Measurements from ENCODE around the gene PTPN6. TPM values are rescaled to one million over a fixed set of nuclear protein-coding genes. Genes with fewer than 3 reads are reported as not detected.

Gene PTPN6
- total RNA-seq, 1 donor: not detected

DNA sequence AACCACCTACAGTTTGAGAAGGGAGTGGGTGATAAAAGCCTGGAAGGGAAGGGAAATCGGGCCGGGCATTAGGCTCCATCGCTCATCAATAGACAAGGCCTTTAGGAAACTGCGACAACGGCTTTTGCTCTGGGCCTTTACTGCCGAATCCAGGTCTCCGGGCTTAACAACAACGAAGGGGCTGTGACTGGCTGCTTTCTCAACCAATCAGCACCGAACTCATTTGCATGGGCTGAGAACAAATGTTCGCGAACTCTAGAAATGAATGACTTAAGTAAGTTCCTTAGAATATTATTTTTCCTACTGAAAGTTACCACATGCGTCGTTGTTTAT lies 7.8 kb upstream of the PTPN6 start:
- peak overlapping the region; percentile 76 for H3K4me3 ChIP-seq (ENCODE audit: low read depth, low read length)
- TF ChIP-seq, protein P1, sequence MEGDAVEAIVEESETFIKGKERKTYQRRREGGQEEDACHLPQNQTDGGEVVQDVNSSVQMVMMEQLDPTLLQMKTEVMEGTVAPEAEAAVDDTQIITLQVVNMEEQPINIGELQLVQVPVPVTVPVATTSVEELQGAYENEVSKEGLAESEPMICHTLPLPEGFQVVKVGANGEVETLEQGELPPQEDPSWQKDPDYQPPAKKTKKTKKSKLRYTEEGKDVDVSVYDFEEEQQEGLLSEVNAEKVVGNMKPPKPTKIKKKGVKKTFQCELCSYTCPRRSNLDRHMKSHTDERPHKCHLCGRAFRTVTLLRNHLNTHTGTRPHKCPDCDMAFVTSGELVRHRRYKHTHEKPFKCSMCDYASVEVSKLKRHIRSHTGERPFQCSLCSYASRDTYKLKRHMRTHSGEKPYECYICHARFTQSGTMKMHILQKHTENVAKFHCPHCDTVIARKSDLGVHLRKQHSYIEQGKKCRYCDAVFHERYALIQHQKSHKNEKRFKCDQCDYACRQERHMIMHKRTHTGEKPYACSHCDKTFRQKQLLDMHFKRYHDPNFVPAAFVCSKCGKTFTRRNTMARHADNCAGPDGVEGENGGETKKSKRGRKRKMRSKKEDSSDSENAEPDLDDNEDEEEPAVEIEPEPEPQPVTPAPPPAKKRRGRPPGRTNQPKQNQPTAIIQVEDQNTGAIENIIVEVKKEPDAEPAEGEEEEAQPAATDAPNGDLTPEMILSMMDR (IDR thresholded peaks at IDR 0.05; ENCODE audit: insufficient read depth, low read depth, low read length): no peak
- peak; percentile 96 for DNase-seq (ENCODE audit: low read depth)

DNA sequence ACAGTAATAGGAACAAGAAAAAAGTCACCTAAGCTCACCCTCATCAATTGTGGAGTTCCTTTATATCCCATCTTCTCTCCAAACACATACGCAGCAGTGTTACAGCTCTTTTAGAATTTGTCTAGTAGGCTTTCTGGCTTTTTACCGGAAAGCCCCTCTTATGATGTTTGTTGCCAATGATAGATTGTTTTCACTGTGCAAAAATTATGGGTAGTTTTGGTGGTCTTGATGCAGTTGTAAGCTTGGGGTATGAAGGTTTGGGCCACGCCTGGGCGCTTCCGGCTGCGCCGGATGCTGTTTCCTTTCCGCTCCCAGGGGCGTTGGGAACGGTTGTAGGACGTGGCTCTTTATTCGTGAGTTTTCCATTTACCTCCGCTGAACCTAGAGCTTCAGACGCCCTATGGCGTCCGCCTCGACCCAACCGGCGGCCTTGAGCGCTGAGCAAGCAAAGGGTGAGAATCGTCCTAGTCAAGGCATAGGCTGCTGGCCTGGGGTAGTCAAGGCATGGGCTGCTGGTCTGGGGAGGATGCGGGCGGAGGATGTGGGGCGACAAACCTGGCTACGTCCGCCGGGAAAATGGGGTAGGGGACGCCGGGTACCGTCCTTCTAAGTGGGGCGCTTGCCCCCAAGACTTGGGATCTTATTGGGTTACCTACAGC lies 7.3 kb upstream of the PTPN6 start, which contains the start of the genes C12orf57 and RNU7-1:
C12orf57 (plus strand) TSS at position 301 of the 659 bp plus-strand sequence; CDS start at position 401, 100 bp downstream.
RNU7-1 (plus strand) TSS at position 95 of the 659 bp plus-strand sequence.
- TF ChIP-seq, protein P1 (IDR thresholded peaks at IDR 0.05; ENCODE audit: insufficient read depth, low read depth, low read length): no peak
- H3K4me3 ChIP-seq (ENCODE audit: low read depth, low read length): peak within 1 kb of the TSS; percentile 76
- DNase-seq (ENCODE audit: low read depth): peak; percentile 87

DNA sequence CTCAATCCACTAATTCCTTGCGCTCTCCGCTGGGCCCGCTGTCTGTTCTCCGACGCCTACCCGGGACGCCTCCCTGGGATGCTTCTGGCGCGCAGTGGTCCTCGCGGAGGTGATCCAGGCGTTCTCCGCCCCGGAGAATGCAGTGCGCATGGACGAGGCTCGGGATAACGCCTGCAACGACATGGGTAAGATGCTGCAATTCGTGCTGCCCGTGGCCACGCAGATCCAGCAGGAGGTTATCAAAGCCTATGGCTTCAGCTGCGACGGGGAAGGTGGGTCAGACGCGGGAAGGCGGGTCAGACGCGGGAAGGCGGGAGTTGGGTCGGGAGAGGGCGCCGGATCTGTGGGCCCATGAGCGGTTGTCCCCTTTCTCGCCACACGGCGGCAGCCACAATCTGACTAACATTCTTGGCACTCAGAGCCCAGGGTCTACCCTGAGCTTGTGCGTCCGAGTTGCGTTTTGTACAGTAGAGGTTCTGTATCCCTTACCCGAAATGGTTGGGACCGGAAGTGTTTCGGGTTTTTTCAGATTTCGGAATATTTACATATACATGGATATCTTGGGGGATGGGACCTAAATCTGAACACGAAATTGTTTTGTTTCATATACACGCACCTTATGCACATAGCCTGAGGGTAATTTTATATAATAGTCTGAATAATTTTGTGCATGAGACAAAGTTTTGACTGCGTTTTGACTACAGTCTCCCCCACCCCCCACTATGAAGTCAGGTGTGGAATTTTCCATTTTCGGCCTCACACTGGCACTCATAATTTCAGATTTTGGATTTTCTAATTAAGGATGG lies 6.6 kb upstream of the PTPN6 start:
- TF ChIP-seq, protein P1 (IDR thresholded peaks at IDR 0.05; ENCODE audit: insufficient read depth, low read depth, low read length): peak; percentile 88
- H3K4me3 ChIP-seq (ENCODE audit: low read depth, low read length): peak overlapping the region; percentile 76
- DNase-seq (ENCODE audit: low read depth): peak; percentile 92

DNA sequence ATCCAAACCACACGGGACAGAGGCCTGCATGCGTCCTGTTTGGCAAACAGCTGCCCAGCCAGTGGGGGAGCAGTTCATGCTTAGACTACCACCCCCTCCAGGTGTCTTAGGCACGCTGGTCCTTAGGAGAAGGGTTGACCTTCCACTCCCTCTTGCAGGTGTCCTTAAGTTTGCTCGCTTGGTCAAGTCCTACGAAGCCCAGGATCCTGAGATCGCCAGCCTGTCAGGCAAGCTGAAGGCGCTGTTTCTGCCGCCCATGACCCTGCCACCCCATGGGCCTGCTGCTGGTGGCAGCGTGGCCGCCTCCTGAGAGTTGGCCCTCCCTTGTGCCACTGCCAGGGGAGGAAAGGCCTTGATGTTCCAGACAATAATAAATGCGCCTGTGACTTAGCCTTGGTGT lies 5.5 kb upstream of the PTPN6 start:
- no peak overlapping the region for H3K4me3 ChIP-seq (ENCODE audit: low read depth, low read length)
- no peak for DNase-seq (ENCODE audit: low read depth)
- TF ChIP-seq, protein P1 (IDR thresholded peaks at IDR 0.05; ENCODE audit: insufficient read depth, low read depth, low read length): no peak

DNA sequence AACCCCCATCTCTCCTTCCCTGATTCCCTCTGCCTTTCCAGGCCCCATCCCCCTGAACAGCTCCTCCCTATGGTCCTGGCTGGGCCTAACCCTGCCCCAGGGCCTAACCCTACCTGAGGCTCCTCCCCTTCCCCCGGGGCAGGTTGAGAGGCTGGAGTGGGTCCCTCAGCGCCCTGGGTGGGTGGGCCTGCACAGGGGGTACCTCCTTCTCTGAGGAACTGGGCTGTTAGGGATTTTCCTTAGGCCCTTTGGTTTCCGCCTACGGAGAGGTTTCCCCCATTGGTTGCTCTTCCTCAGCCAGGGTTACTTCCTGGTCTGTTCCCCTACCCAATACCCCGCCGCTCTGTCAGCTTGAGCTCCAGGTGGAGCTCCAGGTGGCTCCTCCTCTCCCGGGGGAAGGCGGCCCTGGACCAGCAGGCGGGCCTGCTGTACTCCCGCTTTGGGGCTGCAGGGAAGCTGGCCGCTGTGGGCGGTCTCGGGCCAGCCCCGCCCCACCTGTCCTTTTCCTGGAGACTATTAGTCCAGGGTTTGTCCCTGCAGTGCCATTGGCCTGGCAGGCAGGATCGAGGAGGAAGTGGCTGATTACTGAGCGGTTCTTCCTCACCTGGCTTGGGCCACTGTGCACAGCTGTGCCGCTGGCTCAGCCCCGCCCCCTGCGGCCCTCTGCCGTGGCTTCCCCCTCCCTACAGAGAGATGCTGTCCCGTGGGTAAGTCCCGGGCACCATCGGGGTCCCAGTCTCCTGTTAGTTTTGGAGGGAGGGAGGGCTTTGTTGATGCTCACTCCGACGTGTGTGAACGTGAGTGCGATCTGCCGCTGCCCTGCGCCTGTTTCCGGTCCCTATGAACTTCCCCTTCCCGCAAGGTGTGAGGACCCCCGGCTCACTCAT lies 4.9 kb upstream of the PTPN6 start:
- DNase-seq (ENCODE audit: low read depth): no peak
- H3K4me3 ChIP-seq (ENCODE audit: low read depth, low read length): no peak overlapping the region
- TF ChIP-seq, protein P1 (IDR thresholded peaks at IDR 0.05; ENCODE audit: insufficient read depth, low read depth, low read length): no peak

DNA sequence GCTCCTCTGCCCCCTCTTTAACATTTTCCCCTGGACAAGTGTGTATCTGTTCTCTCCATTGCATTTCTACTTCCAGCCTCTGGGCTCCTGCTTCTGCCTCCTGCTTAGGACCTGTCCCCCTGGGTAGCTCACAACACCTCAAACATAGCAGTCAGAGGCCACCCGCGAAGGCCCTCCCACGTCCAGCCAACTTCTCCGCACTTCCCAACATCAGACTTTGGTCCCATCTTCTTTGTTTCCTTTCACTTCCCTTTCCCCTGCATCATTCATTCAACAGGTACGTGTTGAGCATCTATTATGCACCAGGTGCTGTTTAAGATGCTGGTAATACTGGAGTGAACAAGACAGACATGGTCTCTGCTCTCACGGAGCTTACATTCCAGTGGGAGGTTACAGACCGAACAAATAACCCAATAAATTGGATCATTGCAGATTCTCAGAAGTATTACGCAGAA lies 4.2 kb upstream of the PTPN6 start:
- no peak overlapping the region for H3K4me3 ChIP-seq (ENCODE audit: low read depth, low read length)
- TF ChIP-seq, protein P1 (IDR thresholded peaks at IDR 0.05; ENCODE audit: insufficient read depth, low read depth, low read length): no peak
- no peak for DNase-seq (ENCODE audit: low read depth)

Measured in fibroblast of villous mesenchyme (primary cell).